Uterus (tissue), 4 donors: ENCODE measurements around the gene PSAP. TPM values are rescaled to one million over a fixed set of nuclear protein-coding genes. Genes with fewer than 3 reads are reported as not detected.

Experiments
- DNase-seq, 2 donors: peaks; one replicate each; pipeline ENCODE4 v3.0.0-alpha.2; 2019 to 2020
- H3K27ac ChIP-seq, 2 donors: fragments of 200-600 bp; sonication (generic); 1 replicate in 1 of 2; 2 replicates in 1 of 2; pipeline ENCODE4 v1.5.1; 2016 to 2018
- H3K27me3 ChIP-seq, 2 donors: fragments of 200-600 bp; sonication (generic); one replicate each; pipeline ENCODE4 v1.5.1; 2018 to 2019; ENCODE audit warnings: control low read depth in 1 of 2
- H3K36me3 ChIP-seq, 2 donors: fragments of 200-600 bp; sonication (generic); one replicate each; pipeline ENCODE4 v1.5.1; 2019; ENCODE audit warnings: control low read depth in 1 of 2
- H3K4me1 ChIP-seq, 2 donors: fragments of 200-600 bp; sonication (generic); one replicate each; pipeline ENCODE4 v1.5.1; 2018 to 2019; ENCODE audit warnings: control low read depth in 1 of 2
- H3K4me3 ChIP-seq, 2 donors: fragments of 200-600 bp; sonication (generic); 1 replicate in 1 of 2; 2 replicates in 1 of 2; pipeline ENCODE4 v1.5.1; 2018 to 2019; ENCODE audit warnings: mild to moderate bottlenecking in 1 of 2
- H3K9me3 ChIP-seq, 2 donors: fragments of 200-600 bp; sonication (generic); one replicate each; pipeline ENCODE4 v1.5.1; 2019; ENCODE audit warnings: control low read depth in 1 of 2
- POLR2A ChIP-seq, 2 donors: fragments of 450-650 bp; IDR thresholded peaks; one replicate each; pipeline ENCODE4 v1.6.1; 2016; ENCODE audit warnings: antibody characterized with exemption in 2 of 2, mild to moderate bottlenecking in 1 of 2, moderate library complexity in 1 of 2
- intact Hi-C: fragments of 100-400 bp; cut with DNase I; formaldehyde crosslinking; loops from one replicate; pipeline ENCODE4 v1.15.1; 2023; ENCODE audit warnings: low total_unique reads
- total RNA-seq, 4 donors: library from RNA; depleted of rRNA in 3 of 4; stranded (reverse); fragments of >200 nt in 3 of 4; gene quantifications; one replicate each; pipeline versions ENCODE4 v1.1.0 to v1.2.4, GENCODE V29; 2014 to 2023
- TF ChIP-seq, protein P1 (sequence below), 4 experiments: fragments of 200-600 bp in 2 of 4; fragments of 450-650 bp in 2 of 4; sonication (generic) in 2 of 4; IDR thresholded peaks; one replicate each; pipeline ENCODE4 v1.5.1; 2016 to 2019; ENCODE audit warnings: antibody characterized with exemption in 4 of 4, mild to moderate bottlenecking in 2 of 4, moderate library complexity in 1 of 4
- donor health status: DM: yes; HTN: yes; CAD: no.

Gene PSAP
- total RNA-seq, 4 donors from 2014 or later, result 603 to 903 (median 759) TPM

DNA sequence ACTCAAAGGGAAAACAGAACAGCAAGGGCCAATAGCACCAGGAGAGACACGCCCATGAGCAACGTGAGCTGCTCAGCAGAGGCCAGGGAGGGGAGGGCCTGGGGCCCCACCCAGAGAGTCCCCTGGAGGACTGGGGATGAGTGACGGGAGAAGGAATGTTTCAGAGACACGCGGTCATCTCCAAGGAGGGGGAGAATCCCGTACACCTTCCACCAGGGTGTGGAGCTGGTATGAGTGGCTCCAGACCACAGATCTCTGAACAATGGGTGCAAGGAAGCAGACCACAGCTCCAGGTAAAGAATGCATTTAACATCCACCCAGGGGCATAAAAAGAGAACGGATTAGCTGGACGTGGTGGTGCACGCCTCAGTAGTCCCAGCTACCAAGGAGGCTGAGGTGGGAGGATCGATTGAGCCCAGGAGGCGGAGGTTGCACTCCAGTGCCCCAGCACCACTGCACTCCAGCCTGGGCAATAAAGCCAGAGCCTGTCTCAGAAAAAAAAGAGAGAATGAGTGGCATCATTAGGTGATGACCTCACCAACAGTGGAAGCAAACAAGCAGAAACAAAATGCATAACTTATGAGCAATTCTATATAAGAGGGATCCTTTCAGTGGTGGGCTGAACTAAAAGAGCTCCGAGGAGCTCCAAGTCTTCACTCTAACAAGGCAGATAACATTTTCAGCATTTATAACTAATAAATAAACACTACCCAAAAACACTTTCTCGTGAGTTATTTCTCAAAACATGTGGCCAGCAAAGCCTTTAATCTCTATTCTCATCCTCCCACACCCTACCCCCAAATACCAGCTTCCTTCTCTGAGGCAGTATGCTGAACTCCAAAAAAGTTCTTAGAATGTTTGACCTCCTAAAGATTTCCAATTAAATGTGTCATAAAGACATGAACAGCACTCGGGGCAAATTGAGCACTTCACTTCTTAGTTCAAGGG, 12.5 kb downstream of the PSAP start:
- Histone ChIP-seq H3K4me3 (no peak overlapping the region), H3K27ac (peak overlapping the region; percentile 77 to 78), H3K36me3 (no peaks in the 10 kb centered on the region), H3K27me3 (no peaks in the 10 kb centered on the region), H3K4me1 (peaks cover 9 to 21% of the 10 kb centered on the region in 2 donors), H3K9me3 (no peaks in the 10 kb centered on the region)
- DNase-seq, result no peak
- no peak for TF ChIP-seq POLR2A (IDR thresholded peaks at IDR 0.05)
- TF ChIP-seq, protein P1, sequence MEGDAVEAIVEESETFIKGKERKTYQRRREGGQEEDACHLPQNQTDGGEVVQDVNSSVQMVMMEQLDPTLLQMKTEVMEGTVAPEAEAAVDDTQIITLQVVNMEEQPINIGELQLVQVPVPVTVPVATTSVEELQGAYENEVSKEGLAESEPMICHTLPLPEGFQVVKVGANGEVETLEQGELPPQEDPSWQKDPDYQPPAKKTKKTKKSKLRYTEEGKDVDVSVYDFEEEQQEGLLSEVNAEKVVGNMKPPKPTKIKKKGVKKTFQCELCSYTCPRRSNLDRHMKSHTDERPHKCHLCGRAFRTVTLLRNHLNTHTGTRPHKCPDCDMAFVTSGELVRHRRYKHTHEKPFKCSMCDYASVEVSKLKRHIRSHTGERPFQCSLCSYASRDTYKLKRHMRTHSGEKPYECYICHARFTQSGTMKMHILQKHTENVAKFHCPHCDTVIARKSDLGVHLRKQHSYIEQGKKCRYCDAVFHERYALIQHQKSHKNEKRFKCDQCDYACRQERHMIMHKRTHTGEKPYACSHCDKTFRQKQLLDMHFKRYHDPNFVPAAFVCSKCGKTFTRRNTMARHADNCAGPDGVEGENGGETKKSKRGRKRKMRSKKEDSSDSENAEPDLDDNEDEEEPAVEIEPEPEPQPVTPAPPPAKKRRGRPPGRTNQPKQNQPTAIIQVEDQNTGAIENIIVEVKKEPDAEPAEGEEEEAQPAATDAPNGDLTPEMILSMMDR (IDR thresholded peaks at IDR 0.05), result no peak
- intact Hi-C loops, result loop anchor here (10.0 kb wide), 1 partner anchor 56 kb away; no protein-coding TSS in a partner anchor

DNA sequence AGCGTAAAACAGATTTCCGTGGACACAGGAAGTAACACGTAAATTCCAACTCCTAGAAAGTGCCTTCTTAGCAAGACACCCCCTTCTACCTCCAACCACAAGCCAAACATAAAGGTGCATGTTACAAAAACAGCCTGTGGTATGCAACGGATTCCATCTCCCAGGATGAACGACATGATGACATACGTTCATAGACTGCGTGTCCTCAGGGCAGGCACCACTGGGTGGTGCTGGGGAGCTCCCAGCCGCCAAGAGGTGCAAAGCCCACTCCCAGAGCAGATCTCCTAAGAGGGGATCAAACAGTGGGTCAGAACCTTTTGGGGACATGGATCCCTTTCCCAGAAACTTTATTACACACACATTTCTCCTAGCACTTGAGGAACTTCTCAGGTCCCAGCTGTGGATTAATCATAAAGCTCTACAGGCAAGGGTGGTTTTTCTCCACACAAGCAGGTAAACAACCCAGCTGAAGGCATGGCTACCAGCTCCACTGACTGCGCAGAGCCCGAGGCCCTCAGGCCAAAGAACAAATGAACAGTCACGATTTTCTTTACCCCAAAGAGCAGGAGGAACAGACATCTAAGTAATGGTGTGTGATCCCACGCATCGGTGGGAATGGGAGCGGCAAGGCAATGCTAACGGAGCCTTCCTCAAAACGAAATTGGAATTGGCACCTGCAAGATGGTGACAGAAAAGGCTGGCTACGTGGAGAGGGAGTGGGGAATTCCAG, 13.8 kb downstream of the PSAP start:
- no peaks in the 10 kb centered on the region for H3K9me3 ChIP-seq
- H3K4me1 ChIP-seq, result peaks cover 9 to 21% of the 10 kb centered on the region in 2 donors
- intact Hi-C loops, result loop anchor here (10.0 kb wide), 1 partner anchor 58 kb away; no protein-coding TSS in a partner anchor
- TF ChIP-seq, protein P1 (IDR thresholded peaks at IDR 0.05), result no peak
- no peak for TF ChIP-seq POLR2A (IDR thresholded peaks at IDR 0.05)
- no peaks in the 10 kb centered on the region for H3K27me3 ChIP-seq
- H3K36me3 ChIP-seq, result no peaks in the 10 kb centered on the region
- DNase-seq, result no peak
- H3K4me3 ChIP-seq, result no peak overlapping the region
- H3K27ac ChIP-seq, result peak overlapping the region; percentile 77 to 78

DNA sequence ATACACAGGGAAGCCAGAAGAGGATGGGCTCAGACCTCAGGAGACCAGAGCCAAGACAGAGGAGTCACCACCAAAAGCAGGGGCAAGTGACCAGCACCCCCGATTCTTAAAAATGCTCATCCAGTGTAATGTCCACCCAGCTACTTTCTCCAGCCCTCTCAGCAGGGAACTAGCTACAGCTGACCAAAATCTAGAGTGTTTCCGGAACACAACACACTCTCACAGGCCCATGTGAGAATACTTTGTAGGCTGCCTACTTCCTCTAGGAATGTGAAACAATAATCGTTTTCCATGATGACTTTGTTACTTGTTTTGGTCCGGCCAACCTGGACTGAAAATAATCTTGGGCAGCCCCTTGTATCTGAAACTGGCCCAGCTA, 14.5 kb downstream of the PSAP start:
- Histone ChIP-seq H3K36me3 (no peaks in the 10 kb centered on the region), H3K27ac (peak overlapping the region; percentile 77 to 78), H3K9me3 (no peaks in the 10 kb centered on the region), H3K4me3 (no peak overlapping the region), H3K27me3 (no peaks in the 10 kb centered on the region), H3K4me1 (peaks cover 9 to 21% of the 10 kb centered on the region in 2 donors)
- intact Hi-C loops, result loop anchor here (10.0 kb wide), 1 partner anchor 58 kb away; no protein-coding TSS in a partner anchor
- TF ChIP-seq POLR2A (IDR thresholded peaks at IDR 0.05), result no peak
- TF ChIP-seq, protein P1 (IDR thresholded peaks at IDR 0.05), result no peak
- DNase-seq, result no peak

DNA sequence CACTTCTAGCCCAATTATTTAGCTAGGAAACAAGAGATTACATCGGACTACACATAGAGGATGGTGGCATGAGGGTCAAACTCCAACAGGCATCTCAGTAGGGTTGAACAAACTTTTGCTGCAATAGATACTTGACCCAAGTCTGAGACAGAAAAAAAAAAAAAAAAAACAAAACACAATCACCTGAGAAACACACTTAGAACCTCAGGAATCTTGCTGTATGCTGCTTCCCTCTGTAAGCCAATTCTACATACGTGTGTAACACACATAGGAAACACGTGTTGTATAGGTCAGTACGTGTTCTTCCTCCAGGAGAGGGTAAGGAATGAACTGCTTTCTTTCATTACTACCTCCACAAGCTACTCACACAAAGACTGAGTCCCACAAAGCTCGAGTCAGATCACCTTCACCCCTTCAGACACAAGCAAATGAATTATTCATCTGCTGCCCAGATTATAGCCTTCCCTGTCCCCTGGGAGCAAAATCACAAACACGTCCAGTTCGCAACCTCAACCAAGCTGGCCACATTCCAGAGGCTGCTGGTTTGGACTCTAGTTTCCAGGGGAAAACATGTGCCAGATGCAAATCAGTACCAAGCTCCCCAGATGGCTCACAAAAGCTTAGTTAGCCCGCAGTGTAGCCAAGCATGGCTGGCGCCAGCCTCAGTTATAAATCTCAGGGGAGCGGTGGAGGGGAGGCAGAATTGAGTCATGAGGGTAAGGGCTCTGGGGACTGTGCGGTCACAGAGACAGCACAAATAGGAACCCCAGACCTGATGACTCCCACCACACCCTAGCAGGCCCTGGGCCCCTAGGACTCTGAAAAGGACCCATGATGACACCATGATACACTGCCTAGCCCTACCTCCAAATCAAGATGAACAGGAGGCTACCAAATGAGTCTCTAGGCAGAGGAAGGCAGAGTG, 15.1 kb downstream of the PSAP start:
- peak; percentile 71 to 78 for DNase-seq
- Histone ChIP-seq H3K27ac (peak overlapping the region; percentile 77 to 78), H3K4me1 (peaks cover 9 to 21% of the 10 kb centered on the region in 2 donors), H3K9me3 (no peaks in the 10 kb centered on the region), H3K36me3 (no peaks in the 10 kb centered on the region), H3K4me3 (no peak overlapping the region), H3K27me3 (no peaks in the 10 kb centered on the region)
- intact Hi-C loops, result loop anchor here (10.0 kb wide), 1 partner anchor 59 kb away; no protein-coding TSS in a partner anchor
- TF ChIP-seq POLR2A (IDR thresholded peaks at IDR 0.05), result no peak
- TF ChIP-seq, protein P1 (IDR thresholded peaks at IDR 0.05), result no peak
